ENCODE data around the gene GDAP2.

DNA sequence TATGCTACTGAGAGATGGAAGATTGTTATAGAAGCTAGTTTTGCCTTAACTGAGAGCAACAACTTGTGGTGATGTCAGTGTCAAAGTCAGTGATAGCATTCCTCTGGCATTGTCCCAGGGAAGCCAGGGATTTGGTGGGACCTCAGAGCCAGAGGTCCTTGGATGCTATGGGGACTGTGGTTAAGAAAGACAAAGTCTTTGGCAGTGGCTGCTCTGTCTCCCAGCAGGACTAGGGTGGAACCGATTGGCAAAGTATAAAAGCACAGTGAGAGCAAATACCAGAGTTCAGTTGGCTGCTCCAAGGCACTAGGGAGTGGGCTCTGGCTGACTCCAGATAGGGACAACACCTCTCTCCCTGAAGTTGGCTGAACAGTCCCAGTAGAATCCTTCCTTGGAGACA is 104.8 kb downstream of the GDAP2 start:
- TF ChIP-seq, protein P1, sequence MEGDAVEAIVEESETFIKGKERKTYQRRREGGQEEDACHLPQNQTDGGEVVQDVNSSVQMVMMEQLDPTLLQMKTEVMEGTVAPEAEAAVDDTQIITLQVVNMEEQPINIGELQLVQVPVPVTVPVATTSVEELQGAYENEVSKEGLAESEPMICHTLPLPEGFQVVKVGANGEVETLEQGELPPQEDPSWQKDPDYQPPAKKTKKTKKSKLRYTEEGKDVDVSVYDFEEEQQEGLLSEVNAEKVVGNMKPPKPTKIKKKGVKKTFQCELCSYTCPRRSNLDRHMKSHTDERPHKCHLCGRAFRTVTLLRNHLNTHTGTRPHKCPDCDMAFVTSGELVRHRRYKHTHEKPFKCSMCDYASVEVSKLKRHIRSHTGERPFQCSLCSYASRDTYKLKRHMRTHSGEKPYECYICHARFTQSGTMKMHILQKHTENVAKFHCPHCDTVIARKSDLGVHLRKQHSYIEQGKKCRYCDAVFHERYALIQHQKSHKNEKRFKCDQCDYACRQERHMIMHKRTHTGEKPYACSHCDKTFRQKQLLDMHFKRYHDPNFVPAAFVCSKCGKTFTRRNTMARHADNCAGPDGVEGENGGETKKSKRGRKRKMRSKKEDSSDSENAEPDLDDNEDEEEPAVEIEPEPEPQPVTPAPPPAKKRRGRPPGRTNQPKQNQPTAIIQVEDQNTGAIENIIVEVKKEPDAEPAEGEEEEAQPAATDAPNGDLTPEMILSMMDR (conservative IDR thresholded peaks at IDR 0.05; ENCODE audit: low read depth, low read length) = no peak
- no peak for TF ChIP-seq RAD21 (IDR thresholded peaks at IDR 0.05; ENCODE audit: low read length)
- TF ChIP-seq CEBPB (IDR thresholded peaks at IDR 0.05; ENCODE audit: low read depth, low read length) = no peak
- TF ChIP-seq MXI1 (IDR thresholded peaks at IDR 0.05; ENCODE audit: borderline replicate concordance, low read depth, low read length) = no peak
- no peak for TF ChIP-seq POLR2A (IDR thresholded peaks at IDR 0.05; ENCODE audit: low read depth, low read length)
- no peak for TF ChIP-seq RFX5 (IDR thresholded peaks at IDR 0.05; ENCODE audit: low read depth, low read length)
- no peak for TF ChIP-seq SMC3 (IDR thresholded peaks at IDR 0.05; ENCODE audit: low read depth, low read length)
- TF ChIP-seq FOS (IDR thresholded peaks at IDR 0.05; ENCODE audit: low read depth, low read length) = no peak
- no peak for TF ChIP-seq BHLHE40 (IDR thresholded peaks at IDR 0.05; ENCODE audit: low read depth, low read length)
- no peak for TF ChIP-seq RCOR1 (IDR thresholded peaks at IDR 0.05; ENCODE audit: insufficient replicate concordance, low read length)
- no peak for TF ChIP-seq MAFK (IDR thresholded peaks at IDR 0.05; ENCODE audit: low read depth, low read length)
- TF ChIP-seq, protein P2, sequence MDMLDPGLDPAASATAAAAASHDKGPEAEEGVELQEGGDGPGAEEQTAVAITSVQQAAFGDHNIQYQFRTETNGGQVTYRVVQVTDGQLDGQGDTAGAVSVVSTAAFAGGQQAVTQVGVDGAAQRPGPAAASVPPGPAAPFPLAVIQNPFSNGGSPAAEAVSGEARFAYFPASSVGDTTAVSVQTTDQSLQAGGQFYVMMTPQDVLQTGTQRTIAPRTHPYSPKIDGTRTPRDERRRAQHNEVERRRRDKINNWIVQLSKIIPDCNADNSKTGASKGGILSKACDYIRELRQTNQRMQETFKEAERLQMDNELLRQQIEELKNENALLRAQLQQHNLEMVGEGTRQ (IDR thresholded peaks at IDR 0.05; ENCODE audit: low read depth, low read length) = no peak
